ENCODE results near the gene MANBA.

MANBA gene

DNA sequence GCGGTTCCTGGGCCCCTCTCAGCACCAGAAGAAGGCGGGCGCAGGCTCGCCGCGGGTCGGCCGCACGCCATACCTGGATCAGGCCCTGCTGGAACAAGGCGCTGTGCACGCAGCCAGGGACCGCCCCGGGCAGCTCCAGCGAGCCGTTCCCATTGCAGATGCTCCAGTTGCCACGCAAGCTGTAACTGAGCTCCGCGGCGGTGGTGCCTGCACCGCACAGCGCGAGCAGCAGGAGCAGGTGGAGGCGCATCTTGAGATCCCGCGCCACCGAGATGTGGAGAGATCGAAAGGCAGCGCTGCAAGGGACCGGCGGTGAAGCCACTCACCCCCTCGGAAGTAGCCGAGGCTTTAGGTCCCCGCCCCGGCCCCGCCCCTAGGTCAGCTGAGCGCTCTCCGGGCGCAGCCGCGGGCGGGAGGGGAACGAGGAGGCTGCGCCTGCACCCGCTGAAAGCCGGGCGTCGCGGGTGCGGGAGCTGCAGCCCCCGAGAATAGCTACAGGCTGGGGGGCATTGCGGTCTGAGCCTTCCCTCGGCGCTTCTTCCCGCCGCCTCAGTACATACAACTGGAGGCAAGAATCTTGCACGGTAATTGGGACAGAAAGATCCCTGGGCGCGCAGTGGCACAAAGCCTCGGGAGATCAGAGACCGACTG lies at the start of gene MANBA:
TSS of gene MANBA (minus strand) at position 324 of the 651 bp plus-strand sequence. CDS start at position 250, 74 bp downstream.
- peak; percentile 55 to 67 (median 62) for DNase-seq (ENCODE audit: low read depth in 2 of 3, low spot score in 2 of 3)

- no peak for DNase-seq (ENCODE audit: low read depth in 2 of 3, low spot score in 2 of 3)
Measured at GRCh38 chr4:102809691-102810090, 48.9 kb upstream of the MANBA start.

GRCh38 chr4:102809190-102809589 lies 48.4 kb upstream of the MANBA start:
- DNase-seq (ENCODE audit: low read depth in 2 of 3, low spot score in 2 of 3): no peak

DNA sequence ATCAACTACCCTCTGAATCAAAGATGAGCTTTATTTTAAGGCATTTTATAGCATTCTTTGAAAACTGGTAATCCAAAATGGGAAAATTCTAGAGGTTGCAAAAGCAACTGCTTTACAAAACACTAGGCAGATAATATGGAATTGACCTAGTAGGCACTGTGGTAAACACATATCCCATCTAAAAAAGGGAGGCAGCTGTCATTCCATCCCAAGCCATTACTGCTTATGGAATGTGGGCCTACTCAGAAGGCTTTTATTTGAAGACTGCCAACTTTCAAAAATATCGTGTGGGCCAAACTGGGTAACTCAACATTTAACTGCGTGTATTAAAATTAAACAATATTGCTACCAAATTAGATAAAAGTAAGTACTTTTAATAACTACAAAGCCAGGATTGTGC lies 47.2 kb upstream of the MANBA start:
- DNase-seq (ENCODE audit: low read depth in 2 of 3, low spot score in 2 of 3): no peak

- DNase-seq (ENCODE audit: low read depth in 2 of 3, low spot score in 2 of 3): no peak
Measured at GRCh38 chr4:102807345-102807744, 46.6 kb upstream of the MANBA start.

DNA sequence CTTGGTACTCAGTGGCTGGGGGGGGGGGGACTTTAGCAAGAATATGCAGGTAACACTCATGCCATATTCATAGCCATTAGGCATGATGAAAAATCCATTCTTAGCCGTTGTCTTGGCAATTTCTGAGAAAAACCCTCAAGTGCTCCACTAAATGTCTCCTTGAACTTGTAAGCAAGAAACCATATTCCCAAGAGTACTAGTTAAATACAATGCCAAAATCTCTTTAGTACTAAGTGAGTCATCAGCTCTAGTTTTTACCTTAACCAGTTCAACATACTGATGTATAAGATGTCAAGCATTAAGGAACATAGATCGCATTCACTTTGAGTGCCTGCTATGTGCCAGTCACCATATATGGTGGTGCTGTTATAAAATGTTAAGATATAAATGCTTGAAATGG lies 39.0 kb upstream of the MANBA start:
- DNase-seq (ENCODE audit: low read depth in 2 of 3, low spot score in 2 of 3): no peak

DNA sequence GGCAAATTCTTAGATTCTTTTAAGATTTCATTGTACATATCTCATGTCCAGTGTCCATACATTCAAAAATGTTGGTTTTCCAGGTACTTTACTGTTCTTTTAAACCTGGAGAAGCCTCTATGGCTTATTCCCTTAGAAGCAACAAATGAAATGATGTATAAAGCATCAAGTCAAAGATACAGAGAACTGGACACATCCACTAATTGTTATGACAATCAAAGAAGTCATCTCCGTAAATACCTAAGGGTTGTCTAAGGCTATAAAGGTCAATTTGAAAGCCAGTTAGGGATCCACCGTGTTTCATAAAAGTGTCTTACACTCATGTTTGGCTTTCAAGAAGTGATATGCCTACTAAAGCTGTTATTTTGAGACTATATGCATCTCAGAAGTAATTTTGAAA lies 34.2 kb upstream of the MANBA start:
- no peak for DNase-seq (ENCODE audit: low read depth in 2 of 3, low spot score in 2 of 3)

GRCh38 chr4:102792361-102792936 lies 31.7 kb upstream of the MANBA start:
- DNase-seq (ENCODE audit: low read depth in 2 of 3, low spot score in 2 of 3): no peak

GRCh38 chr4:102791318-102791835 lies 30.6 kb upstream of the MANBA start:
- DNase-seq (ENCODE audit: low read depth in 2 of 3, low spot score in 2 of 3): no peak

DNA sequence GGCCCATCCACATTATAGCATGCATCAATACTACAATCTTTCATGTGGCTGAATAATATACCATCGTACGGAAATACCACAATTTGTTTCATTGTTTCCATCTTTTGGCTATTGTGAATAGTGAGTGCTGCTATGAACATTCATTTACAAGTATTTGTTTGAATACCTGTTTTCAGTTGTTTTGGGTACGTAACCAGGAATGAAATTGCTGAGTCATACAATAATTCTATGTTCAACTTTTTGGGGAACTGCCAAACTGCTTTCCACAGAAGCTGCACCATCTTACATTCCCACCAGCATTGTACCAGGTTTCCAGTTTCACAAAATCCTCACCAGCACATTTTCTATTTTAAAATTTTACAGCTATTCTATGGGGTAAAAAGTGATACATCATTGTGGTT lies 28.5 kb upstream of the MANBA start:
- no peak for DNase-seq (ENCODE audit: low read depth in 2 of 3, low spot score in 2 of 3)

- no peak for DNase-seq (ENCODE audit: low read depth in 2 of 3, low spot score in 2 of 3)
Measured at GRCh38 chr4:102787944-102788343, 27.2 kb upstream of the MANBA start.

DNA sequence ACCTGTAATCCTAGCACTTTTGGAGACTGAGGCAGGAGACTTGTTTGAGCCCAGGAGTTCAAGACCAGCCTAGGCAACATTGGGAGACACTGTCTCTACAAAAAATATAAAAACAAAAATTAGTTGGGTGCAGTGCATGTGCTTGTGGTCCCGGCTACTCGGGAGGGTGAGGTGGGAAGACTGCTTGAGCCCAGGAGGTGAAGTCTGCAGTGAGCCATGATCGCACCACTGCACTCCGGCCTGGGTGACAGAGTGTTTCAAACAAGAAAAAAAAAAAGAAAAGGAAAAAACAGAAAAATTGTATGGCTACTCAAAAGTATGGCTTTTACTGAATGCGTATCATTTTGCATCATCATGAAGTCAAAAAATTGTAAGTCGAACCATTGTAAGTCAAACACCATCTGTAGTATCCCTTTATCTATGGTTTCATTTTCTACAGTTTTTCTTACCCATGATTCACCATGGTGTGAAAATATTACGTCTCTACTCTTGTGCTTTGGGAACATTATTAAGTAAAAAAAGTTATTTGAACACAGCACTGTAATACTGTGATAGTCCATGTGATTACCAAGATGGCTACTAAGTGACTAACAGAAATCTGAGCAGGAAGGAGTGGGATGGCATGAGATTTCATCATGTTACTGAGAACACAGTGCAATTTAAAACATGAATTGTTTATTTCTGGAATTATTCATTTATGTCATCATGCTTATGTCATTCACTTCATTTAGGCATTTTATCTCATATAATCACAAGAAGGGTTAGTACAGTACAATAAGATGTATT lies 26.5 kb upstream of the MANBA start:
- DNase-seq (ENCODE audit: low read depth in 2 of 3, low spot score in 2 of 3): no peak

DNA sequence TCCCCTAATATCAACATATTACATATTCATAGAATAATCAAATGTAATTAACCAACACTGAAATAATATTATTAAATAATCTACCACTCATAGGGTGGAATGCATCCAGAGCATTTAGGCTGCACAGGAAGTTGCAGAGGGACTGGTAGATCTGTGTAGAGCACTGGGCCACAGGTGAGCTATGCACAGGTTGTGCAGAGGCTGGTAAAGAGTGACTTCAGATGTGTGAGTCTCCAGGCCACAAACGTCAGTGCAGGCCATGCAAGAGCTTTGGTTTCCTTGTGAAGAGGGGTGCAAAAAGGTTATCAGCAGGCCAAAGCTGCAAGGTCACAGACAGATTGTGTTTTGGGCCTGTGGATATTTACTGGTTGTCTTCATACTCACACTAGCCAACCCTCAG lies 25.5 kb upstream of the MANBA start:
- DNase-seq (ENCODE audit: low read depth in 2 of 3, low spot score in 2 of 3): no peak

DNA sequence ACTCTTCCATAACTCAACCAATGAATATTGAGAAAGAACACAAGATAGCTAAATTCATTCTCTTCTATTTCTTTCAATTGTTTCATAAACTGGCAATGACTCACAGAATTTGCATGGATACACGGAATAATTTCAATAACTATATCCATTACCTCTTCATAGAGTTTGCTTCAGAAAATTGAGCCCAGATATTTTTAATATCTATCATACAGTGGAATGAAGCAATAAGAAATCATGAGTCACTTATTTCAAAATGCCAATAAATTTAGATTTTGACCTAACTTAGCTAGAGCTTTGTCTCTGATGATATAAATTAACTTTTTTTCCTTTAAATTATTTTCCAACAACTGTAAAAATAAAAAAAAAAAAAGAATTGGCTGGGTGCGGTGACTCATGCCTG lies 22.2 kb upstream of the MANBA start:
- no peak for DNase-seq (ENCODE audit: low read depth in 2 of 3, low spot score in 2 of 3)

GRCh38 chr4:102781570-102781969 lies 20.8 kb upstream of the MANBA start:
- no peak for DNase-seq (ENCODE audit: low read depth in 2 of 3, low spot score in 2 of 3)

DNA sequence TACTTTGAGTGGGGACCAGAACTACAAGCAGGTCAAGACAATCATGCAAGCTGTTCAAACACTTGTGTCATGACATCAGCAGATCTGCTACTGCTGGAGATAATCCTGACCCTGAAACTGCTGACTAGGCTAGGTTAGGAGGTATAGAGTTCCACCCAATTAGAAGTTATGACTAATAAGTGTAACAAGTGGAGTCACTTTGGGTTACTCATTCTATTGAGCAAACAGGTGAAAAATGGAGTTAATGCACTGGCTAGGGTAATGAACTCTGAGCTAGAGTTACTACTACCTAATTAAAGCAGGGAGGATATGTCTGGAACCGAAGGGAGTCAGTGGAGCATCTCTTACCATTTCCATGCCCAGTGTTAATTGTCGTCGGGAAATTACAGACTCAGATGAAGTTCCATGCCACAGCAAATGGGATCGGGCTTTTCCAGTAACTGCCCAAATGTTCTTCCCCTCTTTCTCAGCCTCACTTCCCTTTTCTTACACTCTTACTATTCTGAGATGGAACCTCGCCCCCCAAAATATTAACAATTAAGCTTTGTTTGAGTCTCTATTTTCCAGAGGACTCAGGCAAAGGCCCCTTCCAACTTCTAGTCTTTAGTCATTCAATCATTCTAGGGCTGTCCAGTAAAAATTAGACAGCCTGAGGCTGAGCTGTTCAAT lies 19.8 kb upstream of the MANBA start:
- no peak for DNase-seq (ENCODE audit: low read depth in 2 of 3, low spot score in 2 of 3)

DNA sequence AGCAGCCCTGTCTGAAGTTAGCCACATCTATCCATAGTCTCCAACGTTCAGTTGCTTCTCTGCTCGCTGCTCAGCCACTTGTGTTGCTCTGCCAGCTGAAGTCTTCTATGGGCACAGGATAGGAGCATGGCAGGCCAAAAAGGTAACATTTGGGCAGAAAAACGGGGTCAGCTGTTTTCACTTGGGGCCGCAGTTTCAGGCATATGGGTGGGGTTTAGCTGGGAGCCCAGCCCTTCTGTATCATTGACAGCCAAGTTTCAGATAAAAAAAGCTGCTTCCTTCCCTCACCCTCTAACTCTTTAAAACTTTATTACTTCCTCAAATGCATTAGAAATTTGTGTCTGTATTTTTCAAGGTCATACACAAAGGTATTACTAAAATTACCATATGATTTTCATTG lies 18.4 kb upstream of the MANBA start:
- no peak for DNase-seq (ENCODE audit: low read depth in 2 of 3, low spot score in 2 of 3)

DNA sequence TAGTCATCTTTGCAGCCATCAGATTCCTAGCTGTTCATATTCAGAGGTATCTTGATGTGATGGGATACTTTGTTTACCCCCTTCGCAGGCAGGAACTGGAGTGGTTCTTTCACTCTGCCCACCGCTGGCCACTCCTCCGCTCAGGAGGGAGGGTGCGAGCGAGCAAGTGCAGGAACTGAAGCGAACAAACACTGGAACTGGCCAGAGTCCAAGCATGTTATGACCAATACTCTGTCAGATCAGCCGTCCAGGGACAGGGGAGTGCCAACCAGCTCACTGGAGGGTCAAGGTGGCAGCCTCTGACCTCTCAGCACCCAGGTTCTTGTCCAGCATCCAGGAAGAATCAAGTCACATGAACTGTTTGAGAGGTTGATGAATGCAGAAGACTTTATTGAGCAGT lies 18.0 kb upstream of the MANBA start:
- no peak for DNase-seq (ENCODE audit: low read depth in 2 of 3, low spot score in 2 of 3)

GRCh38 chr4:102775805-102776204 lies 15.0 kb upstream of the MANBA start:
- no peak for DNase-seq (ENCODE audit: low read depth in 2 of 3, low spot score in 2 of 3)

DNA sequence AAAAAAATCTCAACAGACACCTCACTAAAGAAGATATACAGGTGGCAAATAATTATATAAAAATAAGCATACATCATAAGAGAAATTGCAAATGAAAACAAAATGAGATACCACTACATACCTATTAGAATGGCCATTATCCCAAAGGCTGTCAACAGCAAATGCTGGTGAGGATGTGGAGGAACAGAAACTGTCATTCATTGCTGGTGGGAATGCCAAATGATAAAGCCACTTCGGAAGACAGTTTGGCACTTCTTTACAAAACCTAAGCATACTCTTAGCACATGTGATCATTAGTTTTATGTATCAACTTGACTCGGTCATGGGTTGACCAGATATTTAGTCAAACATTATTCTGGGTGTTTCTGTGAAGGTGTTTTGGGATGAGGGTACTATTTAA lies 13.5 kb upstream of the MANBA start:
- no peak for DNase-seq (ENCODE audit: low read depth in 2 of 3, low spot score in 2 of 3)

GRCh38 chr4:102772738-102773340 lies 12.1 kb upstream of the MANBA start:
- DNase-seq (ENCODE audit: low read depth in 2 of 3, low spot score in 2 of 3): no peak

Data from activated CD8-positive, alpha-beta memory T cell treated with anti-CD3 and anti-CD28 coated beads for 48 hours (primary cell).